Body of pancreas (tissue), 4 donors: ENCODE measurements around the gene TRIM37.

ENCODE experiments used
- CTCF ChIP-seq, 7 experiments: fragments of 450-650 bp in 4 of 7; fragments of 200-600 bp in 3 of 7; sonication (generic) in 3 of 7; IDR thresholded peaks; one replicate each; pipeline ENCODE4 v1.5.1; 2016 to 2019; ENCODE audit warnings: antibody characterized with exemption in 7 of 7
- POLR2A ChIP-seq, 3 donors: fragments of 450-650 bp; IDR thresholded peaks; one replicate each; pipeline ENCODE4 v1.6.1; 2016; ENCODE audit warnings: antibody characterized with exemption in 3 of 3, mild to moderate bottlenecking in 2 of 3

GRCh38 chr17:58999500-58999899, 107.2 kb downstream of the TRIM37 start:
- no peak for TF ChIP-seq CTCF (IDR thresholded peaks at IDR 0.05)
- TF ChIP-seq POLR2A (IDR thresholded peaks at IDR 0.05): no peak
